Upper lobe of right lung (tissue), 1 donor: ENCODE measurements around the gene RNASEL. TPM values are rescaled to one million over a fixed set of nuclear protein-coding genes. Genes with fewer than 3 reads are reported as not detected.

Experiments used
- ATAC-seq: fragments of 200-7000 bp; cut with Tn5 transposase; one replicate; pipeline ENCODE4 v1.9.1; 2020; ENCODE audit warnings: mild to moderate bottlenecking, moderate library complexity
- DNase-seq: peaks from one replicate; pipeline ENCODE4 v3.0.0-alpha.2; 2020
- H3K27ac ChIP-seq: fragments of 200-600 bp; one replicate; pipeline ENCODE4 v1.8.0; 2022
- H3K27me3 ChIP-seq: fragments of 200-600 bp; one replicate; pipeline ENCODE4 v1.8.0; 2022; ENCODE audit warnings: mild to moderate bottlenecking
- H3K36me3 ChIP-seq: fragments of 200-600 bp; one replicate; pipeline ENCODE4 v1.8.0; 2022
- H3K4me1 ChIP-seq: fragments of 200-600 bp; one replicate; pipeline ENCODE4 v1.8.0; 2022
- H3K4me3 ChIP-seq: fragments of 200-600 bp; one replicate; pipeline ENCODE4 v1.8.0; 2022; ENCODE audit warnings: mild to moderate bottlenecking
- H3K9me3 ChIP-seq: fragments of 200-600 bp; one replicate; pipeline ENCODE4 v1.8.0; 2022
- CTCF ChIP-seq: fragments of 200-600 bp; IDR thresholded peaks from one replicate; pipeline ENCODE4 v1.8.0; 2022; ENCODE audit warnings: antibody characterized with exemption
- intact Hi-C: fragments of 100-400 bp; cut with DNase I; formaldehyde crosslinking; loops from one replicate; pipeline ENCODE4 v1.11.0; 2022
- total RNA-seq: library from RNA; stranded (reverse); fragmentation: NEBNext Ultra II Directional; extraction: Animal tissue kit (Norgen Biotek cat#: 25700); gene quantifications from one replicate; pipeline ENCODE4 v1.2.1, GENCODE V29; 2021
- donor health status: DM: no; HTN: yes; CAD: no; lungs with severe emphysema.

The RNASEL gene
- total RNA-seq, 1 donor from 2014 or later = 12.8 TPM

GRCh38 chr1:182587666-182588499 is 1.2 kb downstream of the RNASEL start:
- Histone ChIP-seq H3K27ac (peak overlapping the region; percentile 99), H3K4me1 (peaks cover 23% of the 10 kb centered on the region), H3K4me3 (peak overlapping the region; percentile 82), H3K27me3 (no peaks in the 10 kb centered on the region), H3K36me3 (peaks cover under 1% of the 10 kb centered on the region), H3K9me3 (no peaks in the 10 kb centered on the region)
- ATAC-seq = no peak
- DNase-seq = no peak
- intact Hi-C loops = no loop called here
- TF ChIP-seq CTCF = no peak

GRCh38 chr1:182587093-182587492 is 2.0 kb downstream of the RNASEL start:
- H3K9me3 ChIP-seq = no peaks in the 10 kb centered on the region
- no peak for TF ChIP-seq CTCF
- ATAC-seq = no peak
- no peaks in the 10 kb centered on the region for H3K27me3 ChIP-seq
- H3K36me3 ChIP-seq = peaks cover 7% of the 10 kb centered on the region
- H3K4me1 ChIP-seq = peaks cover 23% of the 10 kb centered on the region
- H3K27ac ChIP-seq = no peak overlapping the region
- no peak overlapping the region for H3K4me3 ChIP-seq
- intact Hi-C loops = no loop called here
- no peak for DNase-seq

DNA sequence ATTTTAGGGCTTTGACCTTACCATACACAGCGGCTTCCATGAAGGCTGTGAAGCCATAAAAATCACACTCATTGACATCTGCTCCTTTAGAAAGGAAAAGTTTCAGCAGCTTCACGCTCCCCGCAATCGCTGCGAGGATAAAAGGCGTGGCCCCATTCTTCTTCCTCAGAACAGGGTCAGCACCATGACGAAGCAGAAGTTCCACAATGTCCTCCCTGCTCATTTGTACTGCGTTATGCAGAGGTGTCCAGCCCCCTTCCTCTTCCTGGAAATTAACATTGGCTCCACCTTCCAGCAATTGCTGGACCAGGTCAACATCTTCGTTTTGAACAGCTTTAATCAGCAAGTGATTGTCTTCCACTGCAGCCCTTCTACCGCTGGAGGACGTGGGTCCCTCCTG is 2.7 kb downstream of the RNASEL start:
- Histone ChIP-seq H3K4me1 (peaks cover 23% of the 10 kb centered on the region), H3K27ac (no peak overlapping the region), H3K4me3 (no peak overlapping the region), H3K9me3 (no peaks in the 10 kb centered on the region), H3K27me3 (no peaks in the 10 kb centered on the region), H3K36me3 (peaks cover 14% of the 10 kb centered on the region)
- intact Hi-C loops = no loop called here
- ATAC-seq (peak; percentile 22), DNase-seq (no peak)
- TF ChIP-seq CTCF = no peak

DNA sequence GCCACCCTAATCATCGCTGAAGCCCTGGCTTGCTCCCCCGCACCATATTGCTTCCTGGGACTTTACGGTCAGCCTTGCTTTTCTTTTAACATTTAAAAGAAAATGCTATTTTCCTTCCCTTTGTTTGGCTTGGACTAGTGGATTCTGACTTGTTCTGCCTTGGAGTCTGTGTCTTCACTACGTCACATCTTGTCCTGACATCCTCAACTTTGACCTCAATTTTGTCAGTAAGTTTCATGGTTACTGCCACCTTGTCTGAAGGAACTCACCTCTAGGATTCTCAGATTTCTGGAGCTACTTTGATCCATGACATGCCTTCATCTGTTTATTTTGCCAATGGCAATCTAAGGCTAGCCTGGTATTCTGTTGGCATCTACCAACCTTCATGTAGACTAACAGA is 4.3 kb downstream of the RNASEL start:
- DNase-seq (no peak), ATAC-seq (no peak)
- H3K27ac ChIP-seq = no peak overlapping the region
- no peak for TF ChIP-seq CTCF
- no peaks in the 10 kb centered on the region for H3K9me3 ChIP-seq
- peaks cover 31% of the 10 kb centered on the region for H3K36me3 ChIP-seq
- intact Hi-C loops = no loop called here
- H3K4me1 ChIP-seq = peaks cover 23% of the 10 kb centered on the region
- no peak overlapping the region for H3K4me3 ChIP-seq
- H3K27me3 ChIP-seq = no peaks in the 10 kb centered on the region

DNA sequence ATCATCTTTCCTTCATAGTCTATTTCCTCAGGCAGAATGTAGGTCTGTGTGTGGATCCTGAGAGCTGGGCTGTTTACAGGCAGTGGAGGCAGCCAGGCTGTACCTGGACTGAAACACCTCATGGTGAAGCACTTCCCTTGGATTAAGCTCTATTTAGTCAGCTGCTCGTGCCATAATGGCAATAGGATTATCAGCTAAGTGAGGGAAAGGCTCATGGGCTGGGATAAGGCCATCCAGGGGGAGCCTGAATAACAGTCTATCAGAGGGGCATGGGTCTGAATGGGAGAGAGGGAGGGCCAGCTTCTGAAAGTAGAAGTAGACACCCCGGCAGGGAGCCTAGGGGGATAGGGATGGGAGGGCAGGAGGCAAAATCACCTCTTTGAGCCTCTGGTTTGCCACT is 8.3 kb downstream of the RNASEL start:
- no peaks in the 10 kb centered on the region for H3K9me3 ChIP-seq
- peaks cover 11% of the 10 kb centered on the region for H3K4me1 ChIP-seq
- peaks cover 55% of the 10 kb centered on the region for H3K36me3 ChIP-seq
- no peaks in the 10 kb centered on the region for H3K27me3 ChIP-seq
- intact Hi-C loops = no loop called here
- H3K27ac ChIP-seq = no peak overlapping the region
- no peak overlapping the region for H3K4me3 ChIP-seq
- ATAC-seq (no peak), DNase-seq (no peak)
- TF ChIP-seq CTCF = no peak
